ENCODE measurements around the gene PPY.
"Not testable (repeated sequence)": the region's sequence is repeated elsewhere in the genome, so short reads cannot be mapped to it uniquely, and the experiment has no call there.

The PPY gene

GRCh38 chr17:43962479-43962878 lies 20.2 kb upstream of the PPY start:
- no peak for DNase-seq

GRCh38 chr17:43961954-43962353 lies 19.7 kb upstream of the PPY start:
- DNase-seq: no peak

GRCh38 chr17:43961292-43961691 lies 19.0 kb upstream of the PPY start:
- DNase-seq: not testable (repeated sequence)

- no peak for DNase-seq
Measured at GRCh38 chr17:43958748-43959352, 16.6 kb upstream of the PPY start.

GRCh38 chr17:43956222-43956621 lies 13.9 kb upstream of the PPY start:
- DNase-seq: no peak

GRCh38 chr17:43953746-43954145 lies 11.5 kb upstream of the PPY start, which contains the start of gene PYY:
TSS of gene PYY (minus strand) at chr17:43953940. CDS start at chr17:43953483, 457 bp downstream.
- DNase-seq: no peak

GRCh38 chr17:43952724-43953666 lies 10.7 kb upstream of the PPY start:
- DNase-seq: peak; percentile 38

GRCh38 chr17:43952351-43952723 lies 10.1 kb upstream of the PPY start:
- no peak for DNase-seq

- no peak for DNase-seq
Measured at GRCh38 chr17:43951750-43952149, 9.5 kb upstream of the PPY start.

GRCh38 chr17:43950554-43950953 lies 8.3 kb upstream of the PPY start:
- DNase-seq: no peak

GRCh38 chr17:43949781-43950180 lies 7.5 kb upstream of the PPY start:
- DNase-seq: no peak

- DNase-seq: no peak
Measured at GRCh38 chr17:43946781-43947180, 4.5 kb upstream of the PPY start.

GRCh38 chr17:43945074-43945829 lies 3.0 kb upstream of the PPY start:
- DNase-seq: no peak

GRCh38 chr17:43940630-43941029 lies 1.6 kb downstream of the PPY start:
- DNase-seq: peak; percentile 7

GRCh38 chr17:43939886-43940285 lies 2.4 kb downstream of the PPY start:
- DNase-seq: no peak

GRCh38 chr17:43939452-43939851 lies 2.8 kb downstream of the PPY start:
- DNase-seq: not testable (repeated sequence)

- no peak for DNase-seq
Measured at GRCh38 chr17:43938838-43939182, 3.5 kb downstream of the PPY start.

- DNase-seq: no peak
Measured at GRCh38 chr17:43936434-43936833, 5.8 kb downstream of the PPY start.

GRCh38 chr17:43935926-43936261 lies 6.4 kb downstream of the PPY start:
- no peak for DNase-seq

- no peak for DNase-seq
Measured at GRCh38 chr17:43935204-43935925, 6.9 kb downstream of the PPY start.

- no peak for DNase-seq
Measured at GRCh38 chr17:43932923-43933322, 9.4 kb downstream of the PPY start.

GRCh38 chr17:43932357-43932756 lies 9.9 kb downstream of the PPY start:
- DNase-seq: no peak

- DNase-seq: no peak
Measured at GRCh38 chr17:43931062-43931571, 11.2 kb downstream of the PPY start.
